GM19324 (cell line): Measurements from ENCODE around the gene EPN3.

Experiments
- ATAC-seq: cut with Tn5 transposase; IDR thresholded peaks from one replicate; pipeline ENCODE4 v1.9.1; 2021; ENCODE audit warnings: mild to moderate bottlenecking, moderate library complexity; ENCODE audit not compliant: unreplicated experiment, low FRiP score

EPN3 gene

GRCh38 chr17:50547736-50548083 lies 15.2 kb downstream of the EPN3 start:
- ATAC-seq = no peak

DNA sequence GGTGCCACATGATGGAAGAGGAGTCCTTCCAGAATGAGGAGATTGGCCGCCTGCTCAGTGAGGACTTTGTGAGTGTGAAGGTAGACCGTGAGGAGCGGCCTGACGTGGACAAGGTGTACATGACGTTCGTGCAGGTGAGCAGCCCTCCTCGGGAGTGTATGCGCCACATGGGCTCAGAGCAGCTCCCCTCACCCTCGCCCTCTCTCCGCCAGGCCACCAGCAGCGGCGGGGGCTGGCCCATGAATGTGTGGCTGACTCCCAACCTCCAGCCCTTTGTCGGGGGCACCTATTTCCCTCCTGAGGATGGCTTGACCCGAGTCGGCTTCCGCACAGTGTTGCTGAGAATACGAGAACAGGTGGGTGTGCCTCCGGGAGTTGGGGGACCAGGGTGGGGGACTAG lies 16.3 kb downstream of the EPN3 start:
- no peak for ATAC-seq

- no peak for ATAC-seq
These were observed 16.9 kb downstream of the EPN3 start for GRCh38 chr17:50549256-50549941.

GRCh38 chr17:50549969-50550368 lies 17.4 kb downstream of the EPN3 start:
- no peak for ATAC-seq

DNA sequence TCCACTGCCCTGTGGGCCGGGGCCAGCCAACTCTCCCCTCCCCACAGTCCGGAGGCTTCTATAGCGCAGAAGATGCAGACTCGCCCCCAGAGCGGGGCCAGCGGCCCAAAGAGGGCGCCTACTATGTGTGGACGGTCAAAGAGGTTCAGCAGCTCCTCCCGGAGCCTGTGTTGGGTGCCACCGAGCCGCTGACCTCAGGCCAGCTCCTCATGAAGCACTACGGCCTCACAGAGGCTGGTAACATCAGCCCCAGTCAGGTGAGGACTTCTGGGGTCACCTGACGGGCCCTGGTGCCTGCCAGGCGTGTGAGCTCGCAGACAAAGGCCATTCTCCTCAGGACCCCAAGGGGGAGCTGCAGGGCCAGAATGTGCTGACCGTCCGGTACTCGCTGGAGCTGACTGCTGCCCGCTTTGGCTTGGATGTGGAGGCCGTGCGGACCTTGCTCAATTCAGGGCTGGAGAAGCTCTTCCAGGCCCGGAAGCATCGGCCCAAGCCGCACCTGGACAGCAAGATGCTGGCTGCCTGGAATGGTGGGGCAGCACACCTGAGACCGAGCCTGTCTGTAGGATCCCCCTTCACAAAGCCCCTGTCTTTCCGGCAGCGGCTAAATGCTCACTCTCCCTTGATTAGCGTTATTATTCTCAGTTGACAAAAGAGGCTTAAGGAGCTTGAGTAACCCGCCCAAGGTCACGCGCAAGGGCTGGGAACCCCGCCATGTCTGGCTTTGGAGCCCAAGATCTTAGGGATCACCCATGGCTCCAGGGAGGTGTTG lies 18.3 kb downstream of the EPN3 start:
- no peak for ATAC-seq

- ATAC-seq = no peak
These were observed 18.9 kb downstream of the EPN3 start for GRCh38 chr17:50551433-50551815.

GRCh38 chr17:50551884-50552283 lies 19.3 kb downstream of the EPN3 start:
- ATAC-seq = no peak

DNA sequence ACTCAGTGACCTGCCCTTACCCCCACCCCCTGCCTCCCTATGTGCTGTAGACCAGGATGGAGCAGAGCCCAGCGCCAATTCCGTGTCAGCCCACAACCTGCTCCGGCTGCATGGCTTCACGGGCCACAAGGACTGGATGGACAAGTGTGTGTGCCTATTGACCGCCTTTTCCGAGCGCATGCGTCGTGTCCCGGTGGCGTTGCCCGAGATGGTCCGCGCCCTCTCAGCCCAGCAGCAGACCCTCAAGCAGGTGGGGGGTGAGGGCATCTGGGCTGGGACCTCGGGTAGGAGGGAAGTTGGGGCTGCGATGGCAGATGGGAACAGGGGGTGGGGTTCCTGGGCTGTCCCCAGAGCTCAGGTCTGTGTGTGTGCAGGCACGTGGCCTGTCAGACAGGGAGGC lies 21.7 kb downstream of the EPN3 start:
- no peak for ATAC-seq

GRCh38 chr17:50556803-50557202 lies 24.3 kb downstream of the EPN3 start:
- ATAC-seq = no peak

DNA sequence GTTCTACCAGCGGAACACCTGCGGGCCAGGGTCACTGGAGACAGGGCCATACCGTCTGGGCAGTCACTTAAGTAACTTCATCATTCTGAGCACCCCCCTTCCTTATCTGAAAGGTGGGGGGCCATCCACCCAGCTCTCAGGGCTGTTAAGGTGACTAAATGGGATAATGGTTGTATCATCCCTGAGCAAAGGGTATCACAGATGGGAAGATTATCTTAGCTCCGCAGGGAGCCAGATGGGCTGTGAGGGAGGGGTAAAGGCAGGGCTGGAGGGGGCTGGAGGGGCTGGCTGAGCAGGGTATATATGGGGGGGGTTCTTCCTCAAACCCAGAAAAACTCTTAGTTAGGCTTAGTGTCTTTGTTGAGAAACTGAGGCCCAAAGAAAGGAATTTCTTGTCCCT lies 25.1 kb downstream of the EPN3 start:
- no peak for ATAC-seq

- ATAC-seq = no peak
These were observed 25.6 kb downstream of the EPN3 start for GRCh38 chr17:50558091-50558490.

DNA sequence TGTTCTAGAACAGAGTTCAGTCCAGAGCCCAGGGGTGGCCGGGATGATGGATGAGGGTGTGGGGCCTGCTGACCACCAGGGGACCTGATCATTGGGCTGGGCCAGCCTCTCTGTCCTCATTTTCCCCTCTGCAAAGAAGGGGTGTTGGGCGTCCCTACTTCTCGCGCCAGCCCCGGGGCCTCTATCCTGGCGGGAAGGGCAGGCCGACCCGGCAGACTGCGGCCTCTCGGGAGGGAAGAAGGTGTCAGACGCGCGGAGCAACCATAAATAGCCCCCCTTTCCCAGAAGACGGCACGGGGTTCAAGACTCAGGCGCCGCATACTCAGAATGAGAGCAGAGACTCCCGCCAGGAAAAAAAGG lies 26.0 kb downstream of the EPN3 start:
- no peak for ATAC-seq

DNA sequence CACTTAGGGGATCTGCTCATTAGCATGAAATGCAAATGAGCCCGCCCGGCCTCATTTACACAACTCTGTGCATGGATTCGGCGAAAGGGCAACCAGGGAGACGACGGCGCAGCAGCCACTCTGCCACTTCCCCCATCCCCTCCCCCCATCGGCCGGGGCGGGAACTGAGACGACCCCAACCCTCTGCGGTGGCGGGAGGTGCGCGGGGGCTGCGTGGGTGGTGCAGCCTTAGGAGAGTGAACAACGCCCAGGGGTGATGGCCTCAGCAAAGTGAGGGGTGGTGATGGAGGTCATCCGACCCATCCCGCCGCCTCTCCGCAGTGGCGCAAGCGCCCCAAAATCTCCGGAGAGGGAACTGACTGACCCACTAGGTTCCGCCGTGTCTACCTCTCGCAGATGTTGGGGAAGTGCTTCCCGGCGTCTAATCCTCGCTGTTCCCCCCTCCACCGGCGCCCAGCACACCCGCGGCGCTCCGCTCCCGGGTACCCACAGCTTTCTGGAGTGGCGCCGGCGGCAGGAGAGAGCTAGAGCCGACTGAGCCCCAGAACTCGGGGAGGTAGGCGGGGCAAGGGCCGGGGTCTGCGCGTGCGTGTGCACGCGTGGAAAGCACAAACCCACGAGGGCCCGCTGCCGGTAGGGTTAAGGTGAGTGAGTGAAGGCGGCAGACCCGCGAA lies 26.5 kb downstream of the EPN3 start:
- no peak for ATAC-seq

DNA sequence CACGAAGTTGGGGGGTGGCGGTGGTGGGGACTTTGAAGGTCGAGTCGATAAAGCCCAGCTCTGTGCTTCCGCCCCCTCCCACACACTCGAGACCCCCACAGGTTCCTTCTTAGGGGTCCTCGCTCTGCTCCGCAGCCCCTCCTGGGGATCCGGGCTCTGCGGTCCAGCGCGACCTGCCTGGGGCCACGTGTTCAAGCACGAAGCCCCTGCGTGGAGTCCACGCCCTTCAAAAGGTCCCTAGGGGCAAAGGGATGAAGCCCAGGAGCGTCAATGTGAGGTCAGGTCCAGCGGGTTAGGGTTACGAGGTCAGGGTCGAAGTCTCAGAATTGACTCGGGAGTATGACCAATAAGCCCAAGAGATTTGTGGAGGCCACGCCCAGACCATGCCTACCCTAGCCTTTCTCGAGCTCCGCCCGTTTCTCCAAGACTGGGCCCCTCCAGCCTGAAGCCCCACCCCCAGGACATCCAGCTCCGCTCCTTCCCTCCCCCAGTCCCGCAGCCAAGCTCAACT lies 27.2 kb downstream of the EPN3 start:
- ATAC-seq = no peak

DNA sequence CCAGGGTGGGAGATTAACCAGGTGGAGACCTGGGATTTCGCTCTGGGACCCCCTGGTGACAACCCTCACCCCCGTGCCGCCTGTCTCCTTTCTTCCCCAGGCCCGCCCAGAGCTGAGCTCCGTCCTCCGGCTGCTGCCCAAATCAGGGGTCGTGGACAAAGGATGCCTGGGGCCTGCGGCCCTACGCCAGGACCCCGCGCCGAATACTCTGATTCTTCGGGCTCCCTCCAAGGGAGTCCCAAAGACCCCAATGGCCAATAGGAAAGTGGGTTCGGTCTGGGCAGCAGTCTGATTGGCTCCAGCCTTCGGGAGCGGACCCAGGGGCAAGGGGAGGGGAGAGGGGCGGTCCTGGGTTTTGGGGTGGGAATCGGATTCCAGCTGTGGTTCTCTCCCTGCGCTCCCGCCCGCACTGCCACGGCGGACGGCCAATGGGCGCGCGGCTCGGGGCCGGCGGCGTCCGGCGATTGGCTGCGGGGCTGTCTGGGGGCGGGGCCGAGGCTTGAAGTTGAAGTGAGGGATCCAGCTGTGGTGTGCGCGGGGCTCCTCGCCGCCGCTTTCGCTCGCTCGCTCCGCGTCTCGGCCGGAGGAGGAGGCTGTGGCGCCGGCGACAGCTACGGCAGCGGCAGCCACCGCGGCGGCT lies 27.8 kb downstream of the EPN3 start, which contains the start of gene CACNA1G:
CACNA1G (plus strand) TSS at position 531 of the 640 bp plus-strand sequence. CDS start 745 bp downstream, outside the sequence.
- ATAC-seq = peak; percentile 84

DNA sequence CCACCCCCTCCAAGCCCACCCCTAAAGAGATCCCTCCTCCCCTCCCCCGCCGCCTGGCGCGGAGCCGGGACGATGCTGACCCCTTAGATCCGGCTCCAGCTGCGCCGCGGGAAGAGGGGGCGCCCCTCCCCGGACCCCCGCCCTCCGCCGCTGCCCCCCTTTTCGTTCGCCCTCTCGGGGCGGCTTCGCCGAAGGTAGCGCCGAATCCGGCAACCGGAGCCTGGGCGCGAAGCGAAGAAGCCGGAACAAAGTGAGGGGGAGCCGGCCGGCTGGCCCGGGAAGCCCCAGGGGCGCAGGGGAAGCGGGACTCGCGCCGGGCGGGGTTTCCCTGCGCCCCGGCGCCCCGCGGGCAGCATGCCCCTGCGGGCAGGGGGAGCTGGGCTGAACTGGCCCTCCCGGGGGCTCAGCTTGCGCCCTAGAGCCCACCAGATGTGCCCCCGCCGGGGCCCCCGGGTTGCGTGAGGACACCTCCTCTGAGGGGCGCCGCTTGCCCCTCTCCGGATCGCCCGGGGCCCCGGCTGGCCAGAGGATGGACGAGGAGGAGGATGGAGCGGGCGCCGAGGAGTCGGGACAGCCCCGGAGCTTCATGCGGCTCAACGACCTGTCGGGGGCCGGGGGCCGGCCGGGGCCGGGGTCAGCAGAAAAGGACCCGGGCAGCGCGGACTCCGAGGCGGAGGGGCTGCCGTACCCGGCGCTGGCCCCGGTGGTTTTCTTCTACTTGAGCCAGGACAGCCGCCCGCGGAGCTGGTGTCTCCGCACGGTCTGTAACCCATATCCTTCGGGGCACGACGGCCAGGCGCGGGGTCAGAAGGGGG lies 28.6 kb downstream of the EPN3 start:
- no peak for ATAC-seq

- ATAC-seq = no peak
These were observed 29.2 kb downstream of the EPN3 start for GRCh38 chr17:50561746-50562141.

GRCh38 chr17:50562242-50563091 lies 29.9 kb downstream of the EPN3 start:
- ATAC-seq = no peak

GRCh38 chr17:50563092-50563511 lies 30.6 kb downstream of the EPN3 start:
- no peak for ATAC-seq
